ENCODE results near the gene IGLL1. TPM values are rescaled to one million over a fixed set of nuclear protein-coding genes. Genes with fewer than 3 reads are reported as not detected.

Gene IGLL1
- total RNA-seq, 2 donors from 2014 or later = not detected

GRCh38 chr22:23530106-23530505 is 50.0 kb downstream of the IGLL1 start:
- no peak overlapping the region for H3K27ac Mint-ChIP-seq
- DNase-seq (ENCODE audit: low spot score) (no peak), ATAC-seq (no peak)
- H3K4me3 Mint-ChIP-seq = no peak overlapping the region
- no peaks in the 10 kb centered on the region for H3K4me1 Mint-ChIP-seq (ENCODE audit: low read depth in 2 of 2)
- no peaks in the 10 kb centered on the region for H3K9me3 Mint-ChIP-seq
- no peaks in the 10 kb centered on the region for H3K36me3 Mint-ChIP-seq
- no peaks in the 10 kb centered on the region for H3K27me3 Mint-ChIP-seq

- Mint-ChIP-seq H3K4me1 (ENCODE audit: low read depth in 2 of 2) (no peaks in the 10 kb centered on the region), H3K27me3 (no peaks in the 10 kb centered on the region), H3K27ac (no peak overlapping the region), H3K4me3 (no peak overlapping the region), H3K36me3 (no peaks in the 10 kb centered on the region), H3K9me3 (no peaks in the 10 kb centered on the region)
- no peak for ATAC-seq
- DNase-seq (ENCODE audit: low spot score) = no peak
Measured at GRCh38 chr22:23529166-23530103, 50.7 kb downstream of the IGLL1 start.

DNA sequence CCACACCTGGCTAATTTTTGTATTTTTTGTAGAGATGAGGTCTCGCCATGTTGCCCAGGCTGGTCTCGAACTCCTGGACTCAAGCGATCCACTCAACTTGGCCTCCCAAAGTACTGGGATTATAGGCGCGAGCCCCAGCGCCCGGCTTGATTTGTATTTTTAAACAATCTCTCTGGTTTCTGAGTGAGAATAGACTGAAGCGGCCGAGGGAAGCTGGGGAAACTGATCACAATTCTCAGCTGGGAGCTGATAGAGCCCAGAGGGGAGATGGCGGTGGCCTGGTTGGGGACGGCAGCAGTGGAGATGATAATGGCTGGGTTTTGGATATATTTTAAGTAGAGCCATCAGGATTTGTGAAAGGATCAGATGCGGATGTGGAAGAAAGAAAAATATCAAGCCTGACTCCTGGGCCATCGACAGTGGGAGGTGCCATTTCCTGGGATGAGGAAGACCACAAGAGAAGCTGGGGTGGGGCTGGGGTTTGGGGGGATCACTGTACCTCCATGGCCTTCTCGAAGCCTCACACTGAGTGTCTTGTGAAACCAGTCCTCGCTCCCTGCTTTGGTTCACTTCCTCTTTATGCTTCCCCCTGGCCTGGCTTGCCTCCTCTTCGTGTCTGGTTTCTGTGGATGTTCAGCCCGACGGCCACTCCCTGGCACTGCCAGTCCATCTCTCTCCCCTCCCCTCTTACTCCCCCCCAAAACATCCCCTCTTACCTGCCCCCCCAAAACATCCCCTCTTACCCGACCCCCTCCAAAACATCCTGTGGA is 51.9 kb downstream of the IGLL1 start:
- no peak overlapping the region for H3K4me3 Mint-ChIP-seq
- no peaks in the 10 kb centered on the region for H3K4me1 Mint-ChIP-seq (ENCODE audit: low read depth in 2 of 2)
- no peak overlapping the region for H3K27ac Mint-ChIP-seq
- no peak for DNase-seq (ENCODE audit: low spot score)
- no peaks in the 10 kb centered on the region for H3K27me3 Mint-ChIP-seq
- H3K36me3 Mint-ChIP-seq = no peaks in the 10 kb centered on the region
- ATAC-seq = no peak
- H3K9me3 Mint-ChIP-seq = no peaks in the 10 kb centered on the region

DNA sequence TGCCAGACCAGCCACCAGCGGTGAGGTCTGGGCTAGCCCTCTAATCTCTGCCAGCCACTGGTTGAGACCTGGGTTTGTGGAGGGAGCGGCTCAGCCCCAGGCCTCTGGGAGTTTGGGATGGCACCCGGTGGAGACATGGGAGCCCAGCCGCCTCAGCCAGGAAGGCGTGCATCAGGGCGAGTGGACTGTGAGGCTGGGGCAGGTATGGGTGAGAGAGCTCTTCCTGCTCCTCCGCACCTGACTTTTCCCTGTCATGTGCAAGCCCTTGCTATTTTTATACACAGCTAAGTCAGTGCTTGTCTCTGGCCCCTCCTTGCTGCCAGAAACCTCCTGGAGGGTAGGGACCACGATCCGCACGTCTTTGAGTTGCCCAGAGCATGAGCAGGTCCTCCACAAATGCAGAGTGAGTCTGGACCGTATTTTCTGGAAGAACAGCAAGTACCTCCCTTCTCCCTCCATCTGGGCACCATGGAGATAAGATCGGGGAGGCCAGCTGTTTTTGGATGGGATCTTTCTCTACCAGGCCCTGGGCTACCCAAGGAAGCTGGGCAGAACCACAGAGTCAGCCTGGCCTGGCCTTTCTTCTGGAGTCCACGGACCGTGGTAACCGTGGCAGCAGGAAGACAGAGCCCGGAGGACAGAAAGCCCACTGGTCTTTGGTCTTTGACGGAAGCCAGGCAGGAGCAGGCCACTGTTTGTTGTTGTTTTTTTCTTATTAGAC is 53.3 kb downstream of the IGLL1 start:
- H3K27me3 Mint-ChIP-seq = no peaks in the 10 kb centered on the region
- no peak overlapping the region for H3K27ac Mint-ChIP-seq

DNA sequence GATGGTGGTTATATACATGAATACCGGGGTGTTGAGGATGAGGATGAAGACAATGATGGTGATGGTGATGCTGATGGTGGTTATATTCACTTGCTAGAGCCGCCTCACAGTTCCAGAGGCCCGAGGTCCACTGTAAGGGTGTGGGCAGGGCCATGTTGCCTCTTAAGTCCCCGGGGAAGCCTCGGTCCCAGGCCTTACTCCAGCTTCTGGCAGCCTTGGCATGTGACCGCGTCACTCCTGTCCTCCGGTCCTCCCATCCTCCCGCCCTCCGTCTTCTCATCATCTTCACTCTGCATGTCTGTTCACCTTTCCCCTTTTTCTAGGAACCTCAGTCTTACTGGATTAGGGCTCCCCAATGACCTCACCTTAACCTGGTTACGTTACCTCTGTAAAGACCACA is 54.6 kb downstream of the IGLL1 start:
- ATAC-seq (no peak), DNase-seq (ENCODE audit: low spot score) (no peak)
- Mint-ChIP-seq H3K4me1 (ENCODE audit: low read depth in 2 of 2) (no peaks in the 10 kb centered on the region), H3K9me3 (no peaks in the 10 kb centered on the region), H3K36me3 (no peaks in the 10 kb centered on the region), H3K27ac (no peak overlapping the region), H3K27me3 (peaks cover 0 to 3% of the 10 kb centered on the region in 2 donors), H3K4me3 (no peak overlapping the region)

More for the DNA sequence above, 53.3 kb downstream of the IGLL1 start:
- Mint-ChIP-seq H3K9me3 (no peaks in the 10 kb centered on the region), H3K4me1 (ENCODE audit: low read depth in 2 of 2) (no peaks in the 10 kb centered on the region), H3K4me3 (no peak overlapping the region), H3K36me3 (no peaks in the 10 kb centered on the region)
- no peak for ATAC-seq
- DNase-seq (ENCODE audit: low spot score) = no peak

GRCh38 chr22:23524226-23524625 is 55.9 kb downstream of the IGLL1 start:
- no peak for DNase-seq (ENCODE audit: low spot score)
- ATAC-seq = no peak
- Mint-ChIP-seq H3K9me3 (no peaks in the 10 kb centered on the region), H3K27ac (no peak overlapping the region), H3K4me3 (no peak overlapping the region), H3K4me1 (ENCODE audit: low read depth in 2 of 2) (no peaks in the 10 kb centered on the region), H3K36me3 (no peaks in the 10 kb centered on the region), H3K27me3 (peaks cover 0 to 3% of the 10 kb centered on the region in 2 donors)

DNA sequence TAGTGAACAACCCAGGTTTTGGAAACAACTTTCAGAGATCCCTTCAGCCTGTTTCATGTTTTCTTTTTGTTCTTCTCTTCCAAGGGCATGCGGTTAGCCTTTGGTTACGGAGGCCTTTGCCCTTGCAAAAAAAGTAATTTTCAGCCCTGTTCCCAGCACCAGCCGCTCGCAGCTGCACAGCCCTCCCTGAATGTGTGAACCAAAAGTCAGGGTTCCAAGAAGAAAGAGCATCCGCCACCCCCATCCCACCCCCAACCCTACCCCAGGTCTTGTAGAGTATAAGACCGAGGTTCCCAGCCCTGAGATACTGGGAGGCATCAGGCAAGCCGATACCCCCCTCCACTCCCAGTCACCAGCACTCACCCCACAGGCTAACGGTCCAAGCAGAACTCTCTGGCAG is 56.4 kb downstream of the IGLL1 start:
- H3K4me1 Mint-ChIP-seq (ENCODE audit: low read depth in 2 of 2) = no peaks in the 10 kb centered on the region
- no peaks in the 10 kb centered on the region for H3K9me3 Mint-ChIP-seq
- peaks cover 0 to 3% of the 10 kb centered on the region in 2 donors for H3K27me3 Mint-ChIP-seq
- DNase-seq (ENCODE audit: low spot score) = no peak
- H3K27ac Mint-ChIP-seq = no peak overlapping the region
- H3K36me3 Mint-ChIP-seq = no peaks in the 10 kb centered on the region
- ATAC-seq = no peak
- H3K4me3 Mint-ChIP-seq = no peak overlapping the region

Other genes starting within 250 kb of the IGLL1 start
- 1 to 10 TPM; 1.5 to 2.0 TPM for gene DRICH1, start 52.0 kb upstream of the IGLL1 start, total RNA-seq
- 10 to 100 TPM in 1 of 2 donors, 1 to 10 TPM in 1; 6.5 to 10.2 TPM for gene RGL4, start 110.7 kb upstream of the IGLL1 start, total RNA-seq
- gene ZNF70, start 170.8 kb upstream of the IGLL1 start, total RNA-seq = 1 to 10 TPM; 5.9 to 8.8 TPM
- under 1 TPM in 1 of 2 donors, not detected in 1; 0.52 TPM for gene VPREB3, start 174.1 kb upstream of the IGLL1 start, total RNA-seq
- under 1 TPM; 0.83 to 0.86 TPM for gene C22orf15, start 182.7 kb upstream of the IGLL1 start, total RNA-seq
- gene CHCHD10, start 187.7 kb upstream of the IGLL1 start, total RNA-seq = 100 to 1,000 TPM in 1 of 2 donors, 10 to 100 TPM in 1; 50.7 to 135 TPM
- under 1 TPM in 1 of 2 donors, not detected in 1; 0.50 TPM for gene MMP11, start 192.6 kb upstream of the IGLL1 start, total RNA-seq
- 100 to 1,000 TPM in 1 of 2 donors, 10 to 100 TPM in 1; 70.5 to 105 TPM for gene SMARCB1, start 206.7 kb upstream of the IGLL1 start, total RNA-seq

All from natural killer cell treated with Interleukin-12 subunit alpha and Interleukin-12 subunit beta and Interleukin-15 and Interleukin-18, amount 100 ng/mL, for 72 hours (primary cell).